H4 (cell line): ENCODE data around the gene DHX32. TPM values are rescaled to one million over a fixed set of nuclear protein-coding genes. Genes with fewer than 3 reads are reported as not detected.

ENCODE experiments used
- DNase-seq: peaks from one replicate; pipeline ENCODE4 v3.0.0-alpha.2; 2015; ENCODE audit warnings: low spot score
- total RNA-seq: library from RNA; depleted of rRNA; stranded (reverse); fragments of >200 nt; shearing (Covaris generic); gene quantifications from 2 replicates; pipeline ENCODE4 v1.2.3, GENCODE V29; 2014

The DHX32 gene
- total RNA-seq, 1 experiment from 2014 or later, result 68.3 TPM

GRCh38 chr10:125848371-125848770 lies 32.7 kb downstream of the DHX32 start:
- no peak for DNase-seq

- DNase-seq, result no peak
Measured at GRCh38 chr10:125846894-125847293, 34.2 kb downstream of the DHX32 start.

- DNase-seq, result no peak
Measured at GRCh38 chr10:125845617-125846016, 35.5 kb downstream of the DHX32 start.

GRCh38 chr10:125844751-125845221 lies 36.3 kb downstream of the DHX32 start:
- no peak for DNase-seq

- no peak for DNase-seq
Measured at GRCh38 chr10:125843603-125844329, 37.3 kb downstream of the DHX32 start.

- DNase-seq, result no peak
Measured at GRCh38 chr10:125840955-125841354, 40.1 kb downstream of the DHX32 start.

- no peak for DNase-seq
Measured at GRCh38 chr10:125840406-125840805, 40.7 kb downstream of the DHX32 start.

GRCh38 chr10:125838802-125839575 lies 42.1 kb downstream of the DHX32 start:
- DNase-seq, result no peak

GRCh38 chr10:125836746-125837145 lies 44.3 kb downstream of the DHX32 start:
- no peak for DNase-seq

- no peak for DNase-seq
Measured at GRCh38 chr10:125828311-125828710, 52.8 kb downstream of the DHX32 start.

GRCh38 chr10:125827133-125827532 lies 54.0 kb downstream of the DHX32 start:
- no peak for DNase-seq

- no peak for DNase-seq
Measured at GRCh38 chr10:125824736-125825135, 56.4 kb downstream of the DHX32 start.

GRCh38 chr10:125823663-125824251 lies 57.3 kb downstream of the DHX32 start:
- no peak for DNase-seq

- DNase-seq, result peak; percentile 88
Measured at GRCh38 chr10:125822878-125823662, 58.0 kb downstream of the DHX32 start, which contains the start of the genes BCCIP and UROS. Gene BCCIP, plus strand, starts transcription at chr10:125823546. Its CDS starts 12 bp downstream, at chr10:125823558. Gene UROS, minus strand, starts transcription at chr10:125823258. Its CDS starts 6,759 bp downstream, at chr10:125816499.

GRCh38 chr10:125820701-125821100 lies 60.4 kb downstream of the DHX32 start:
- no peak for DNase-seq

GRCh38 chr10:125817337-125817946 lies 63.6 kb downstream of the DHX32 start:
- no peak for DNase-seq

GRCh38 chr10:125816548-125816947 lies 64.5 kb downstream of the DHX32 start:
- DNase-seq, result no peak

- DNase-seq, result no peak
Measured at GRCh38 chr10:125815764-125816163, 65.3 kb downstream of the DHX32 start.

- no peak for DNase-seq
Measured at GRCh38 chr10:125812128-125812750, 68.9 kb downstream of the DHX32 start.

GRCh38 chr10:125811251-125811650 lies 69.8 kb downstream of the DHX32 start:
- no peak for DNase-seq

- no peak for DNase-seq
Measured at GRCh38 chr10:125808047-125808446, 73.0 kb downstream of the DHX32 start.
